GM21717 (cell line): ENCODE results near the gene ARPP21.
"Not testable (repeated sequence)": the region's sequence is repeated elsewhere in the genome, so short reads cannot be mapped to it uniquely, and the experiment has no call there.

Experiments used
- ATAC-seq: cut with Tn5 transposase; IDR thresholded peaks from one replicate; pipeline ENCODE4 v1.9.1; 2021; ENCODE audit warnings: mild to moderate bottlenecking, moderate library complexity; ENCODE audit not compliant: unreplicated experiment

Gene ARPP21

DNA sequence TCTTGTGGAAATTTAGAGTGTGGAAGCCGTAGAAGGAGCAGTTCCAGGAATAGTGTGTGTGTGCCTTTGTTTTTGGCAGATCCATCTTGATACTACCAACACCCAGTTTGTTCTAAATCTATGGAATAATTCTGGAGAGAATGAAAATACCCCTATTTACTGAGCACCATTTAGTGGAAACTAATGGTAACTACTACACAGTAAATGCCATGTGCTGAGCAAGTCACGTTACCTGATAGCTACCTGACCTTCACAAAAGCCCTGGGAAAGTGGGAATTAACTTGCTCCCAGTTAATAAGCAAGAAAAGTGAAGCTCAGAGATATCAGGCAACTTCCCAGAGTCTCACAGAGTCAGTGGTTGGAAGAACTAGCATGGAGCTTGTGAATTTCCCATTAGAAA, 137.7 kb downstream of the ARPP21 start:
- no peak for ATAC-seq

DNA sequence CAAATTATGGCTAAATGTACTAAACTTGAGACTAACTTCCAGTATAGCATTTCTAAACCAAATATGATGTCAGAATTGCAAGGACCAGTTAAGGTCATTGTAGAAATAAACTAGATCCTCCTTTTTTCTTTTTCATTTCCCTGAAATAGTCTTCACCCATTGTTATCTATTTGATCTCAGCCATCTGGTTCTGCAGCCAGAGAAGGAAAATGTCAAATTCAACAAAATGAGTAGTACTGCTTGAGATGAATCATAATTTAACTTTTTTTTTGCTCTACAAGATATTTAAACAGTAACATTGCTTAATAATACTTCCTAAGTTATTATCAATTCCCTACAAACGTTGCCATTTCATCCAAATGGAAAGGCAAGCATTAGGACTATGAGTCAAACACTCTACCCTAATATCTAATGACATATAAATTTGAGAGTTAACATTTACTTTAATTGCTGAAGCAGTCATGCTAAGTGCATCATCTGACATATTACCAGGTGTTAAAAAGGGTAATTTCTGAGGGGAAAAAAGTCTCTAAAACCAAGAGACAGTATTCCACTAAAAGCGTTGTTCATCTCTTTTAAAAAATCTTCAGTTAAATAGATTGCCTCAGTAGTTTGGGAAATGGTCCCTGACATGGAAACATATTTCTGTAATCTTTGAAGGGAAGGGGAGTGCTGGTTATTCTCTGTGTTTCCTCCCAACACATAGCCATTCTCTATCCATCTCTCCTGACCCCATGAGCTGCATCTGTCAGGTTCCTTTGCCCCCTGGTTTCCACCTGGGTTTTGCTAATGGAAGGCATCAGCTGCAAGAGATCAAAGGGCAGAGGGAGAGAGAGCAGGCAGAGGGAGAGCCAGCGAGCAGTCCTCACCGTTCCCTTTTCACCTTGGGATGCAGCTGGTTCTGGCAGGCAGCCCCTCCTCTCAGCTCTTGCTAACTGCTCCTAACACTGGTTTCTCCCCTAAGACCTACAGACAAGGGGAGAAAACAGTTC, 138.5 kb downstream of the ARPP21 start:
- ATAC-seq = no peak

DNA sequence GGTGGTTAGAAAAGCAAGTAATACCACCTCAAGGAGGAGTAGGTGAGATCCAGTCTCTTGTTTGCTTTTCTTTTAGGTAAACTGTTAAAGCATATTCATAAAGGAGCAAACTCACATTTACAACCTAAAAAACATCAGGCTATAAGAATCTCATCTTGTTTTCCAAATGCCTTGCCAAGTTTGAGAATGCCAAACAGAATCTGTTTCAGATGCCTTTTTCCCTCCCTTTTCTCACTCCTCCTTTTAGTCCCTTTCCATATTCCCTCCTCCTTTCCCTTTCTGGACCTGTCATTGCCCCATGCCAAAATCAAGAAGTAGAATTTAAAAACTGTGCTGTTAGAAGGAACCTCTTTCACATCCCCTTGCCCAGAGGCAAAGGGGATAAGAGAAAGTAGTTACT, 140.3 kb downstream of the ARPP21 start:
- ATAC-seq = no peak

- ATAC-seq = no peak
Observed at GRCh38 chr3:35780800-35781199, 141.5 kb downstream of the ARPP21 start.

DNA sequence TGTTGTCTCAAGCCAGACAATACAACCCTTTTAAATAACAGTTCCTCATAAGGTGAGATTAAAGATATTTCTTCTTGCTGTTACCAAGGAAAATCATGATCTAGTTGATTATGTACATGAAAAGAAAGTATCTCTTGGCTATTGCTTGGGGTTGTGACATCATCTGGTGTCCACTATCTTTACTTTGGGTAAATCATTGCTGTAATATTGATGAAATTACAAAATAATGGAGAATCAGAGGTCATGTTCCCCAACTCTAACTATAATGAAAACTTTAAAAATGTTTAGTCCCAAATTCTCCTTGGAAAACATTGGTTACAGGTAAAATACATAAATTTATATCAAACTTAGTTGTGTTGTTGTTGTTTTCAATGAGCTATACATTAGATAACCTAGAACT, 142.2 kb downstream of the ARPP21 start:
- no peak for ATAC-seq

DNA sequence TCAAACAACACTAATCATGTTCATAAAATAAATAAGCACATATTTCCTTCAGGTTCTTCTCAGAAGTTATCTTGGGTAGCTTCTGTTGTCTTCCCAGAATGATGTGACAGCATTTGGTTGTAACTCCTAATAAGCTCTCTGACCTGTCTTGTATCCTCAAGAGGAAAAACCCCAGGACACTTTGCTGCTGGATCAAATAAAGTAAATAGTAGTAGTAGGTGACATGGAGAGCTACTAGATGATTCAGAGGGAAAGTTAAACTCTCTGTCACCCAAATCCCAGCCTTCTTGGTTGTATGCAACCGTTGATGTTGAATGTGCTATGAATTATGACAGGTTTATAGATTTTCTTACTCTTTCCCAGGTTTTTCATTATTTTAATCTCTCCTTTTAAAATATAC, 143.0 kb downstream of the ARPP21 start:
- no peak for ATAC-seq

DNA sequence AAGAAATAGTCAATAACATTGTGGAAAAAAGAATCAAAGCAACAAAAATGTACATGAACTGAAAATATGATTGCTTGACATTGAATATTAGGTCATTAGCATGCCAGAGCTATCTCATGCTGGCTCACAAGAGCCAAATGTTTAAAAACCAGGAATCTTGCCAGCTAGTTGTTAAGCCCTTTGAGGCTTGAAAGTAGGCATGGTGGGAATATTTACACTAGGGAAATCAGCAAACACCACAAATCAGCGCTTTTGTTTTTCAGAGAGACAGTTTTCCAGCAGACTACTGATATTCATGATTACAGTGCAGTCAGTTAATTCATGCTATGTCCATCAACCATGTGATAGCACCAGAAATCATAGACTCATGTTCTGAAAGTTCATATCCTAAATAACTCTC, 144.8 kb downstream of the ARPP21 start:
- no peak for ATAC-seq

DNA sequence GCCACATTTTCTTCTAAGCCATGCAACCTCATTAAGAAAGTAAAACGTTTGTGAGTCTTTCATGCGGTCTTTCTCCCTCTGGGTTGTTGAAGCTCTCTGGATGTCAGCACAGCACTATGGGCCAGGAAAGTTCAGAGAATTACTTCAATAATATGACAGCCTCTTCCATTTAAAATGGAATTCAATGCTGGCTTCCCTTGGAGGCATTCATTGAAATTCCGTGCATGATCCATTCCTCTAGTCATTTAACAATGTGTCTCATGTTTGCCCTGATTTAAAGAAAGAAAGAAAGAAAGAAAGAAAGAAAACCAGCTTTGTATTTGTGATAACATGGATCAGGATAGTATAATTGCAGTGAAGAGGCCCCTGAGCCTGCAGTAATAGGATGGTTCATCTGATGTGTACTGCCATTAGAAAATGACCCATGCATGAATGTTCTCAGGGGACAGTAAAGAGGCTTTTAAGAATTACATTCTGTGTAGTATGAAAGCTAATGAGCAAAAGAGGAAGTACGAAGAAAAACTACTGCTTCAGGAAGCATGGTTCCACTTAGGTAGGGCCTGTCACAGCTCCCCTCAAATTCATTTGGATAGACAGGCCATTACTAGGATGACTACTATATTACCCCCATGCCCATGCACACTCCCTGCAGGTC, 146.0 kb downstream of the ARPP21 start:
- ATAC-seq = no peak

DNA sequence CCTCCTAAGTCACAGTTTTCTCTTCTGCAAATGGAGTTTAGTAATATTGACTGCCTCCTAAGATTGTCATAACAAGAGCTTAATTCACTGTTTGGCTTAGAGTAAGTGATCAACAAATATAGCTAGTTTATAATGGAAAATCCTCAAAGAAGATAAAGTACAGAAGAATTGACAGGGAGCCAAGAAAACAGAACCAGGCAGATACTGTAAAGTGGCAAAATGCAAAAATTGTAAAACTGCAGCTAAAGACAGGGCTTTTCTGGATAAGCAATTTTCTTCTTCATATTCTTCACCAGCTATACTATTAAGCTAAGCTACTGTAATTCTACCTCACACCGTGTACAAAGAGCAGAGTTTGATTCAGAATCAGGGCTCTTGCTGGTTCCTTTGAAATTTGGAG, 148.6 kb downstream of the ARPP21 start:
- no peak for ATAC-seq

- no peak for ATAC-seq
Observed at GRCh38 chr3:35789042-35789831, 149.9 kb downstream of the ARPP21 start.

- ATAC-seq = no peak
Observed at GRCh38 chr3:35790764-35791163, 151.4 kb downstream of the ARPP21 start.

- ATAC-seq = no peak
Observed at GRCh38 chr3:35793667-35794066, 154.3 kb downstream of the ARPP21 start.

DNA sequence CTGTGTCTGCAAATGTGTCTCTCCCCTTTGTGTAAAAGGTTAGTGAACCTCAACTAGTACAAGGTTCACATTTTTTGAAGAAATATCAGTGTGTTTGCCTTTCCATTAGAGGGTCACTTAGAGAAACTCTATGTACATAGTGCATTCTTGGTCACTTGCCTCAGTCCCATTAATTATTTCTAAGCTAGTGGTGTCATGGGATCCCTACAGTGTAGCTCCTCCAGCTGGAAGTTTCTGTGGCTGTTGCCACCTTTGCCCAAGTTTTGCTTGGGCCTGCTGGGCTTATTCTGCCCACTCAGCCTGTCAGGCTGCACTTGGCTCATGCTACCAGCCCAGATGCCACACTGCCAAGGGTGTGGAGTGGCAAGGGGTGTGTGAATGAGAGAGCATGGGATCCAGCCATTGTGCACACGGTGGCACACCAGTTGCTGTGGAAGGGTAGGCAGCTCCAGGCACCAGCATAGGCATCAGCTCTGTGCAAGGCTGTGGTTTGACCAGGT, 161.7 kb downstream of the ARPP21 start:
- no peak for ATAC-seq

GRCh38 chr3:35814531-35814930, 175.2 kb downstream of the ARPP21 start:
- ATAC-seq = no peak

GRCh38 chr3:35815796-35816195, 176.5 kb downstream of the ARPP21 start:
- not testable (repeated sequence) for ATAC-seq

GRCh38 chr3:35817216-35817615, 177.9 kb downstream of the ARPP21 start:
- ATAC-seq = no peak

- ATAC-seq = no peak
Observed at GRCh38 chr3:35832140-35832571, 192.8 kb downstream of the ARPP21 start.
